Peyer's patch (tissue), 4 donors: ENCODE measurements around the gene OPRL1.

Source experiments
- POLR2A ChIP-seq, 2 donors: fragments of 450-650 bp; IDR thresholded peaks; one replicate each; pipeline ENCODE4 v1.5.1; 2017; ENCODE audit warnings: antibody characterized with exemption in 2 of 2, mild to moderate bottlenecking in 2 of 2, moderate library complexity in 2 of 2
- TF ChIP-seq, protein P1 (sequence below), 6 experiments: fragments of 450-650 bp in 4 of 6; fragments of 200-600 bp in 2 of 6; sonication (generic) in 1 of 6; IDR thresholded peaks; one replicate each; pipeline ENCODE4 v1.5.1; 2017 to 2019; ENCODE audit warnings: antibody characterized with exemption in 6 of 6, mild to moderate bottlenecking in 3 of 6, moderate library complexity in 1 of 6

DNA sequence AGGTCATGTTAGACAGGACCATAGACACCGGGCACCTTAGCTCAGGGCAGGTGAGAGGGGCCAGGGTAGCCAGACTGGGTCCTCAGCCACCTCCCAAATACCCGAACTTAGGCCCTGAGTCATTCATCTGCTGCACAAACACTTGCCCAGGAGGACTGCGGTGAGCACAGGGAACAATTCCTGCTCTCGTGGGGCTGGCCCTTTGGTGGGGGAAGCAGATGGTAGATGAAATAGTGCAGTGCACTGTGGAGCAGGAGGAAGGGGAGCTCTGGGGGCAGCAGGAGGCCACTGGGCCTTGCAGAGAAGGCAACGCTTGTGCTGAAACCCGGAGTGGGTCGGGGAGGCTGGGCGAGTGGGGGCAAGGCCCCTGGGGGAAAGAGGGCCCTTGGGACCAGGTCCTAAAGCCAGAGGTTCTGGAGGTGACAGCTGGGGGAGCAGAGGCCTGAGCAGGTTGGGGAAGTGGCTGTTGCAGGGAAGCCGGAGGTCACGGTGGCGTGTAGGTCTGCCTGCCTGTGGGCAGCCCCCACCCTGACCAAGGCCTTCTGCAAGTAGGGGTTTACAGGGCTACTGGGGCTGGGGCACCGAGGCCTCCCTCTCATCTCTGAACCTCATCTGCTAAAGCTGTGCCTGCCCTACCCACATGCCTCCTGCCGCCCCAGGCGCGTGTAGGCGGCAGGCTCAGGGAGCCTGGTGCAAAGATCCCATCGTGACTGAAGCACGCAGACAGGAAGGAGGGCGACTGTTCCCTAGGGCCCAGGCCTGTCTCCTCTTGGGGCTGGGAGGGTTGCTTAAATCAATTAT, 32.2 kb downstream of the OPRL1 start:
- TF ChIP-seq, protein P1, sequence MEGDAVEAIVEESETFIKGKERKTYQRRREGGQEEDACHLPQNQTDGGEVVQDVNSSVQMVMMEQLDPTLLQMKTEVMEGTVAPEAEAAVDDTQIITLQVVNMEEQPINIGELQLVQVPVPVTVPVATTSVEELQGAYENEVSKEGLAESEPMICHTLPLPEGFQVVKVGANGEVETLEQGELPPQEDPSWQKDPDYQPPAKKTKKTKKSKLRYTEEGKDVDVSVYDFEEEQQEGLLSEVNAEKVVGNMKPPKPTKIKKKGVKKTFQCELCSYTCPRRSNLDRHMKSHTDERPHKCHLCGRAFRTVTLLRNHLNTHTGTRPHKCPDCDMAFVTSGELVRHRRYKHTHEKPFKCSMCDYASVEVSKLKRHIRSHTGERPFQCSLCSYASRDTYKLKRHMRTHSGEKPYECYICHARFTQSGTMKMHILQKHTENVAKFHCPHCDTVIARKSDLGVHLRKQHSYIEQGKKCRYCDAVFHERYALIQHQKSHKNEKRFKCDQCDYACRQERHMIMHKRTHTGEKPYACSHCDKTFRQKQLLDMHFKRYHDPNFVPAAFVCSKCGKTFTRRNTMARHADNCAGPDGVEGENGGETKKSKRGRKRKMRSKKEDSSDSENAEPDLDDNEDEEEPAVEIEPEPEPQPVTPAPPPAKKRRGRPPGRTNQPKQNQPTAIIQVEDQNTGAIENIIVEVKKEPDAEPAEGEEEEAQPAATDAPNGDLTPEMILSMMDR (IDR thresholded peaks at IDR 0.05) = no peak
- TF ChIP-seq POLR2A (IDR thresholded peaks at IDR 0.05) = no peak
